ENCODE measurements around the gene PHLDA2.
A peak's percentile ranks its signal among the peaks of the same experiment; 100 is the strongest.
"Not testable (repeated sequence)": the region's sequence is repeated elsewhere in the genome, so short reads cannot be mapped to it uniquely, and the experiment has no call there.

PHLDA2 gene

DNA sequence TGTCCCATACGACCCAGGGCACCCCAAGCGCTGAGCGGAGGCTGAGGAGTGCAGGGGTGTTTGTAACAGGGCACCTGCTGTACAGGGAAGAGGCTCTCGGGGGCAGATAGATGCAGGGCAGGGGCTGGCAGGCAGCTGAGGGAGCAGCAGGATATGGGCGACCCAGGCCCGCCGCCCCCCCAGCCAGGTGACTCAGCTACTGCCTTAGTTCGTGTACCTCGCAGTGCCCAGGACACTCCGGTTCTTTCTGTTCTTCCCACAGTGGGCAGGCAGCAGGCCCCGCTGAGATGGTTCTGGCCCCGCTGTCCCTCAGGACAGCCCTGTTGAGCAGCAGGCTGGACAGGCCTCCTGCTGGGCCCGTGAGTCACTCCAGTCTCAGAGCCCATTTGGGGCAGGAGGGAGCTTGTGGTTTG lies 16.2 kb downstream of the PHLDA2 start:
- no peak for DNase-seq

DNA sequence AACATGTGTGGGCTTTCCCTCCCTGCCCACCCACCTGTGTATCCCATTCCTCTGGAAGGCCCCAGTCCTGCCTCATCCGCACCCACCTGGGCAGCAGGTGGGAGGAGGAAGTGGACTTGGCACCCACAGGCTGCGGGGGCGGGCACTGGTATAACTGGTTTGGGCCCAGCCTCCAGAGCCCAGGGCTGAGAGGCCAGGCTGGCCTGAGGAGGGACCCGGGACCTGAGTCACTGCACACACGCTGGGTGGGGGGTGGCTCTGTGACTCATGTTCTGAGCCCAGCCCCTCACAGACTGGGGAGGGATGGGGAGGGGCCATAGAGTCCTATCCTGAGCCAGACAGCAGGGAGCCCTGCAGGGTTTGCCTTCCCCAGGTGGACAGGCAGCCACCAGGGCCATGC lies 16.7 kb downstream of the PHLDA2 start:
- no peak for DNase-seq

DNA sequence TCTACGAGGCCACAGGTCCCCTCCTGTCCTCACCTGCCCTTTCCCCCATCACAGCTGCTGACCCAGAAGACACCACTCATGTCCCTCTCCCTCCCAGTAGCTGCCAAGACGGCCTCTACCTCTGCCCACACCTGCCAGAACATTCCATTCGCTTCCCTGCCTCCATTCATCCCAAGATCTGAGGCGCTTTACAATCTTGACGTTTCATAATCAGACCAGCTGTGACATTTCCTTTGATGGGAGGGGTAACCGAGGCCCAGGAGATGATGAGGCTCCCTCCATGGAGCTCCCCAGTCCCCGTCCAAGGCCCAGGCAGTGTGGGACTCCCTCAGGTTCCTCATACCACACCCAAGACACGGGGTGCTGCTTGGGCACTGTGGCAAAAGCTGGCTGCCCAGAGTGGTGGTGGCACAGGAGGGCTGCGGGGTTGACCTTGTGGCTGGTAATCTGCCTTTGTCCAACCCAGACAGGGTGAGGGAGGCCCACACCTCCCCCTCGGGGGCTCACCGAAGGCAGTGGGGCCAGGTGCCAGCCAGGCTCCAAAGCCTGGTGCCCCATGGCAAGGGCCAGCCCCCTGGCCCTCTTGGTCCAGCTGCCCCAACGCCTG lies 17.3 kb downstream of the PHLDA2 start:
- no peak for DNase-seq

DNA sequence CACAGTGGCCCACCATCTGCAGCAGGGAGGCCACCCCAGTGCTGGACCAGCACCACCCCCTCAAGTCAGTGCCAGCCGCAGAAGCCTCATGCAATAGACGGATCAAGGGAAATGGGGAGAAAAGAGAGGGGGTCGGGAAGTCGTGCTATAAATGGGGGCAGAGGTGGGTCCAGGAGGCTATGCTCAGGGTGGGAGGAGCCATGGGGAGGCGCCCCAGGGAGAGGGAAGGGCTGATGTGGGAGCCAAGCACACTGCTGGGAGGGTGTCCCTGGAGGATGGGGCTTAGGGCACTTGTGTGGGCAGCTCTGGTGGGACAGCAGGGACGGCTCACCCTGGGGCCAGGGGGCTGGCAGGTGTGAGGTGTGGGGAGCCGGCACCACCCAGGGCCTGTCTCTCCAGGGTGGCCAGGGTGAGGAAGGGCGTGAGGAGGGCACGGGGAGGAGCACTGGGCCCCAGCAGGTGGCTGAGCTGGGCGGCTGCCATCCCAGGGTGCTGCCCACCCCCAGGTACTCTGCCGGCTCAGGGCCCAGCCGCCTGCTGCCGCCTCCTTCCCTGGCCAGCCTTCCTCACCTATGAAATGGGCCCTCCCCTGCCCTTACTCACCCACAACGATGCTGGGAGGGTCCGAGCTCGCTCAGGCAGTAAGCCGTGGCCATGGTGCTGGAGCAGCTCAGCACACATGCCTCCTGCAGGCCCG lies 18.0 kb downstream of the PHLDA2 start:
- no peak for DNase-seq

DNA sequence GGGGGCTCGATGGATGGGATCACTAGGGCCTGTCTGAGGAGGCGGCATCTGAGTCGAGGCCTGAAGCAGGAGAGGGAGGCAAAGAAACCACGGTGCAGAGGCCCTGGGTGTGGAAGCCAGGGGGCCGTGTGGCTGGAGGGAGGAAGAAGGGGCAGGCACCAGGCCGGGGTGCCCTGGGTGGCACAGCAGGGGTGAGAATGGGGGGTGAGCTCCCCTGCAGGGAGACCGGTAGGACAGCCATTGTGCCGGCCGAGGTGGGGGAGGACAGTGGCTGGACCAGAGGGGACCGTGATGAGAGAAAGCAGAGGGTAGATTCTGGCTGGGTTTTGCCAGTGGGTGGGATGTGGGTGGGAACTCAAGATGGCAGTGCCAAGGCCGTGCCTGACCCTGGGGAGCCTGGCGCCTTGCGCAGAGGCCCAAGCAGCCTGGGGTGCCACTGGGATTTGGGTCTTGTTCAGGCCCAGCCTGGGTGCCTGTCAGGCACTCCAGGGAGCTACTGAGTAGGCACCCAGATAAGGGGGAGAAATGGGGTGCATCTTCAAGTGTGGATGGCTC lies 18.7 kb downstream of the PHLDA2 start:
- DNase-seq: no peak

DNA sequence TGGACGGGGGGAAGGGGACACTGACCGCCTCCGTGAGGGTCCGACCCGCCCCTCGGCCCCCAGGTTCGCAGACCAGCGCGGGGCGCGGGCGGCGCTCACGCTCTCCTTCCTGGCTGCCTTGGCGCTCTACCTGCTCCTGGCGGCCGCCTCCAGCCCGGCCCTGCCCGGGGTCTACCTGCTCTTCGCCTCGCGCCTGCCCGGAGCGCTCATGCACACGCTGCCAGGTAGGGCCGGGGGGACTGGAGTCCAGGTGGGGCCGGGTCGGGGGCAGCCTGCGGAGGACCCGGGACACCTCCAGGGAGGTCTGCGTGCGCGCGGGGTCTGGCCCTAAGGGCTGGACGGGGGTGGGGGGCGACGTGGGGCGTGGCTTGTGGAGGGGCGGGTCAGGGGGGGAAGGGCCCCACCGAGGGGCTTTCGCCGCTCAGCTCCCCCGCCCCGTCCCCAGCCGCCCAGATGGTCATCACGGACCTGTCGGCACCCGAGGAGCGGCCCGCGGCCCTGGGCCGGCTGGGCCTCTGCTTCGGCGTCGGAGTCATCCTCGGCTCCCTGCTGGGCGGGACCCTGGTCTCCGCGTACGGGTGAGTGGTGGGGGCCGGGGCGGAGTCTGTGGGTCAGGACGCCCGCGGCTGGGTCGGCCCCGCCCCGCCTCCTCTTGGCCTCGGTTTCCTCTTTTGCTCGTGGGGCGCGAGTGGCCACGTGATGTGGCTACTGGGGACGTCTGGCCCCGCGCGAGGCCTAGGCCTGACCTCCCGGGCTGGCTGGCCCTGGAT lies 19.9 kb downstream of the PHLDA2 start:
- DNase-seq: no peak

DNA sequence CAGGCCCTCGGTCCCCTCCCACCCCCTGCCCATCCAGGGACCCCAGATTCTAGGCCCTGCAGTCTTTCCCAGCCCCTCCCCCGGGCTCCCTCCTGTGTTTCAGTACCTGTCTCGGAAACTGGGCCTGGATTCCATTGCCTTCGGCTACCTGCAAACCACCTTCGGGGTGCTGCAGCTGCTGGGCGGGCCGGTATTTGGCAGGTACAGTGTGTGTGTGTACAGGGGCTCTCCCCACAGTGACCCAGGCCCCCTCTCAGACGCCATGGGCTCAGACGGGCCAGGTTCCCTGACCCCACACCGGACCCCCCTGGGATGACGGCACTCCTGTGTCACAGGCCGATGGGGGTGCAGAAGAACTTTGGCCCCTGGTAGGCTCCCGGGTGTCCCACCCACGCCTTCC lies 21.1 kb downstream of the PHLDA2 start:
- DNase-seq: no peak

DNA sequence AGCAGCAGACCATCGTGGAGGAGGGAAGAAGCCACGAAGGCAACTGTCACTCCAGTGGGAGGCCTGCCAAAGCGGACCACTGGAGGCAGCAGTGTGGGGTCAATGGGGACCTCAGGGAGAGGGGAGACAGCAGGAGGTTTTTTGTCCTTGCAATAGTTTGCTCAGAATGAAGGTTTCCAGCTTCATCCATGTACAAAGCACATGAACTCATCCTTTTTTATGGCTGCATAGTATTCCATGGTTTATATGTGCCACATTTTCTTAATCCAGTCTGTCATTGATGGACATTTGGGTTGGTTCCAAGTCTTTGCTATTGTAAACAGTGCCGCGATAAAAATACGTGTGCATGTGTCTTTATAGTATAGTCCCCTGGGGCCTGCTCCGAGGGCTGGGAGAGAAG lies 23.9 kb downstream of the PHLDA2 start:
- DNase-seq: not testable (repeated sequence)

DNA sequence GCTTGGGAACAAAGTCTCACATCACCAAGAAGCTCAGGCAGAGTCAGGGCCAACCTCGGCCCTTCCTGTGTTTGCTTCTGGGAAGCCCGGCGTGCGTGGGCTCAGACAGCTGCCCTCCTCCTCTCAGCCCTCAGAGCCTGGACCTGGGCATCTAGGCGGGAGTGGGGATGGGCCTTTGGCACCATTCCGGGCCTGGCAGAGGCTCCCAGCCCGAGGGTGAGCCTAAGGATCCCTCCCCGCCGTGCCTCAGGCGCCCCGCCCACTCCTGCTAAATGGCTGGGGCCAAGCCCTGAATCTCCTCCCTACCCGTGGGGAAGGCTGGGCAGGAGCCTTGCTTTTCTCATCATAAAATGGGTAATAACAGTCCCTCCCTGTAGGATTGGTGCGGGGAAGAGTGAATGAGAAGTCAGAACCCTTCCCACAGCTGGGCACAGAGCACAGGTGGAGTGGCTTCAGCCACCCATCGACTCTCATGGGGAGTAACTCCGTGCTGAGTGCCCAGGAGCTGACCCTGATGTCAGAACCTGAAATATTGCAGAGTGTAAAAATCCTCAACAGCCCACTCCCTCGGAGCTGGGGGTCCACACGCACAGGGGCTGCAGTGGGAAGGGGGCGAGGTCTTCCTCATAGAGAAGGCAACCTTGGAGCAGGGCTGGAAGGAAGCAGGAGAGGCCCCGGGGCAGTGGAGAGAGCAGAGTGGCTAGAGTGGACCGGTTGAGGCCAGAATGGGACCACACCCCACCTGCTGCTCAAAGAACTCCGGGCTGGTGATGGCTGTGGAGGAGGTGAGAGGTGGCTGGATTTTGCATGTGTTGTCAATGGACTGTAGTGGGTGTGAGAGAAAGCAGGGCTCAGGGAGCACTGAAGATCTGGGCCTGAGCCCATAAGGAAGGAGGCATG lies 24.8 kb downstream of the PHLDA2 start:
- no peak for DNase-seq

DNA sequence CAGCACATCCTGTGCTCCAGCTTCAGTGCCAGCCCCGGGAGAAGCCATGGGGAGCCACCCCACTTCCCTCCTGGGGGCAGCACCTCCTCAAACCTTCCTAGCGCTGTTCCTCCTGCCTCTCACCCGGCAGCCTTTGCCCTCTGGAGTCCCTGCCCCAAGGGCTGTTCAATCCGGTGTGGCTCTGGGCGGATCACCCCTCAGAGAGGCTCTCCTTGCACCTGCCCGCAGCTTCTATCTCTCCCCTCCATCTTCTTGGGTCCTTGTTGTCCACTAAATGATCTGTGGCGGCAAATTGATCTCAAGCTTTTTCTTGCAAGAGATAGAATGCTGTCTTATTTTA lies 25.6 kb downstream of the PHLDA2 start:
- DNase-seq: no peak

DNA sequence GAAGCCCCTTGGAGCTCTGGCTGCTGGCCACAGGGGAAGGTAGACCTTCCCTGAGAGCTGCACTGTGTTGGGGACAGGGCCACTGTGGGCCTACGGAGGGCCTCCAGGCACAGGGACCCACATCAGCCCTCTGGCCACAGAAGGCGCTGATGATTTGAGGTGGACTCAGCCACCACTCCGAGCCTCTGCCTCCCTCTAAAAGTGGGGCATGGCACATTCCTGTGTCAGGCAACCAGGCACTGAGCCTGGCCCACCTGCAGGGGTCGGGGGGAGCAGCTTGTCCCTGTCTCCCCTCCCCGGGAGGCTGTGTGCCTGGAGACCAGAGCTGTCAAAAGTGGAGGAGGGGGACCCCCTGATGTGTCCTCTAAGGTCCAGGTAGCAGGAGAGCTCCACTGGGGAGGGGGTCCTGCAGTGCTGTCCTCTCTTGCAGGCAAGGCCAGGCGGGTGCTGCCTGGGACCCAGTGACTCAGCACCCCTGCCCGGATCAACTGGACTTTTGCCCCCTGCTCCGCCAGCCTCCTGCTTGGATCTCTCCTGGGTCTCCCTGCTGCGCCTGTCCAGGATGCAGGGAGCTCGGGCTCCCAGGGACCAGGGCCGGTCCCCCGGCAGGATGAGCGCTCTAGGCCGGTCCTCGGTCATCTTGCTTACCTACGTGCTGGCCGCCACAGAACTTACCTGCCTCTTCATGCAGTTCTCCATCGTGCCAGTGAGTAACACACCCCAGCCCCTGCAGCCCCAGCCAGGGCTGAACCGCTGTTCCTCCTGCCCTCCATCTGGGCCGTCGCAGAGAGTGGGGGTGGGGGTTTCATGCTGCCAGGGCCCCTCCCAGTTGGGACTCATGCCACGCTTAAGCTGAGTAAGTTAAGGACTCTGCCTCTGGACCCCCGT lies 26.2 kb downstream of the PHLDA2 start:
- no peak for DNase-seq

DNA sequence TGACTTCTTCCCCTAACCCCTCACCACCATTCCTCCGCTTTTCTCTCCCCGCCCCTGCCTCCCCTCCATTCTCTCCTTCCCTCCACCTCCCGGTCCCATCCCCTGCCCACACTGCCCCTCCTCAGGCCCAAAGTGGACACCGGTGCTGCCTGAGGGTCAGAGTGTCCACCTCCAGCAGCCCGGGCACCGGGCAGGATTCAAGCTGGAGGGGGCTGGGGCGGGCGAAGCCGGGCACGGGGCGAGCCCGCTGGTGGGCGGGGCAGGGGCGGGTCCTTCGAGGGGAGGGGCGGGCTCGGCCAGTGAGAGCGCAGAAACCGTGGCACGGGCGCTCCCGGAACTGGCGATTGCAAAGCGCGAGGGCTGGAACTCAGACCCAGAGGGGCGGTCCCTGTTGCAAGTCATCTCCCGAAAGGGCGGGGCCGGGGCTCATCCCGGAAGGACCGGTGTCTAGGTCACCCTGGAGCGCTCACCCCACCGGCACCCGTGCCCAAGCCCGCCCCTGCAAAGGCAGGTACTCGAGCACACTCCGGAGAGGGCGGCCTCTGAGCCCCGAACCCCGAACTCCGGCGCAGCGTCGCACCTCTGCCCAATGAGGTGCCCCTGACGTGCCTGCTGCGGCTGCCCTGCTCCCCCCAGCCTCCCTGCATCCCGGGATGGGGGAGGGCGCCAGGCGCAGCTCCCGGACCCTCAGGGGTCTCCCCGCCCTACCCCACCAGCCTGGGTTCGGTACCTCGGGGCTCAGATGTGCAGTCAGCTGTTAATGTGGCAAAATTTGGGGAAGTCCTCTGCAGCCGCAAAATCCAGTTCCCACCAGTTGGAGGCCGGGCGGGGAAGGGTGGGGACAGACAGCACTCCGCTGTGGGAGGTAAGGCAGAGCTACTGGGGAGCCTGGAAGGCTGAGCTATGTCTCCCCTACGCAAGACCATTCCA lies 27.1 kb downstream of the PHLDA2 start:
- peak; percentile 82 for DNase-seq

DNA sequence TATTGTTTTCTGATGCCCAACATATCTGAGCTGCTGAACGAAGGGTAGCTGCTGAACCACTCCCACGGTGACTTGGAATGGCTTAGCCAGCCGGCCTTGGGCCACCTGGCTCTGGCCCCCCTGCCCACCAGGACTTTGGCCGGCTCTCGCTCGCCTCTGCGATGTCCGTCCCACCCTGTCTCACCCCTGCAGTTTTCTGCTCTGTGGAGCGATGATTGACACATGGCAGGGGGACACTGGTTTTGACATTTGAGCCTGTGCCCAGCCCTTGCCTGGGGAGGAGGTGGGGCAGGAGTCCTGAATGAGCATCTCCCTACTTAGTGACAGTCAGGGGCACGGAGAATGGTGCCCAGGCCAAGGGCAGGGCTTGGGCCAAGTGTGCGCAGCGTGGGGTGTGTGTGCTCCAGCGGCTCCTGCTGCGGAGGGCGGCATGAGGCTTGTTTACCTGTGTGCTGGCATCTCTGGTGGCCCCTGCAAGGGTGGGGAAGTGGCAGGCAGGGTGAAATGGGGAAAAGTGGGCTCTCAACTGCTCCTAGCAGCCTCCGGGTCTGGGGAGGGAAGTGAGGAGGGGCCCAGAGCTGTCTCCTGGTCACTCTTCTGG lies 27.9 kb downstream of the PHLDA2 start:
- DNase-seq: no peak

DNA sequence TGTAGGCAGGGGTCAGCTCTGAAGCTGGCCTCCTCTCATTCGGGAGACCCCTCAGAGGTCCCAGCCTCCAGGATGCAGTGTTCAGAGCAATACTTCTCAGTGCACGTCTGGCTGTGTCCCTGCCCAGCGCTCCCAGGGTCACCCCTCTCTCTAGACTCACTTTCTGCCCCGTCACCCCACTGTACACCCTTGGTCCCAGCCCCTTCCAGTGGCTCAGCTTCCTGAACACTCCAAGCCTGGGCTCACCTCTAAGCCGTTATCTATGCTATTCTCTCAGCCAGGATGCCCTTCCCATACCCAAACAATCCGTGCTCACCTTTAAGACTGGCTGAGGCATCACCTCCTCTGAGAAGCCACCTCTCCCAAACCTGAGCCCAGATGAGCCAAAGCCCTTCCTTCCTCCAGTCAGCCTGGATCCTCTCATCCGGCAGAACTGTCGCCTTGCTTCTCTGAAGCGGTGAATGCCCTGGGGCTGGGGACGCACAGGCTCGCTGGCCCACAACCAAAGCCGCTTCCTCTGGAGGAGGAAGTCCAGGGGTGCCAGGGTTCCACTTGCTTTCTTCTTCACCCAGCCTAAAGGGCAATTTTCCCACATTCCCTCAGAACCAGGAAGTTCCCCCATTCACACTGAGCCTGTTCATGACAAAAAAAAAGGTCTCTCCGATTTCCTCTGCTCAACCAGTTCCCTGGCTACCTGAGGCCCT lies 30.0 kb downstream of the PHLDA2 start:
- DNase-seq: no peak

DNA sequence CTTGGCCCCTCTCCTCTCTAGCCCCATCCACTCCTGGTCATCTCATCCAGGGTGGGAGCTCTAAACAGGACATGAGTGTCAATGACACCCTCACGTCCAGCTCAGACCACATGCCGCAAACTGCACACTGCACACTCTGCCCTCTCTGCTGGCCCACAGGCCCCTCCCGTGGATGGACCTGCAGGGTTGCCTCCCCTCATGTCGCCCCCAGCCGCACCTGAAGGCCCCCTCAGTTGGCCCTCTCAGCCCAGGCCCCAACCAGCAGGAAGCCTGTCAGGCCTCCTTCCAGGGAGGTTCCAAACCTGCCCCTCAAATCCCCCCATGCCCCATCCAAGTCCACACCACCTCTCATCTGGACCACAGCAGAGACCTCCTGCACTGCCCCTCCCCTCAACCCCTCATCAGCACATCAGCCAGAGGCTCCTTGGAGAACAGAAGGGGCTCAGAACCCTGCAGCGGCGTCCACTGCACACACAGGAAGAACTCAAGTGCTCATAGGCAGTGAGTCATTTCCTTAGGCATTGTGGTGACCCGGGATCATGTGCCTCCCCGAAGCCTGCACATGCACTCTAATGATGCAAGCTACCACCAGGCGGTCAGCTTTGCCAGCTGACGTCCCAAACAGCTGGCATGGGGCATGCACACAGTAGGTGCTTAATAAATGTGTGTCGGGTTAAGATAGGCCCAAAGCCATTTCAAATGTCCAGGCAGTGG lies 30.7 kb downstream of the PHLDA2 start:
- DNase-seq: no peak

DNA sequence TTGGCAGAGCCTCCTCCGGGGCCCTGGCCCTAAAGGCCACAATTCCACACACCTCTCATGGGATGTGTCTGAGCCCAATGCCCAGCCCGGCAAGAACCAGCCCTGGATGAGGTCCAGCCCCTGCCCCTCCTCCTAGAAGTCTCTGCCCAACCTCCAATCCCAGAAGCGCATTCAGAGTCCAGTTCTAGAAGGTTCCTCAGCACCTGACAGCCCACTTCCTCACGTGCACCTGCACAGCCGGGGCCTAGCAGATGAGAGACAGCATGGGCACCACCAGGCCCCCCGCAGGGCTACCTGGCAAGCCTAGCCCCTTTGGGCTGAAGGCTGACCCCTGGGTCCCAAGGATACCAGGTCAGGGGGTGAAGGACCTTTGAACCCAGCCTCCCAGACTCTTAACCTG lies 32.2 kb downstream of the PHLDA2 start:
- DNase-seq: no peak

DNA sequence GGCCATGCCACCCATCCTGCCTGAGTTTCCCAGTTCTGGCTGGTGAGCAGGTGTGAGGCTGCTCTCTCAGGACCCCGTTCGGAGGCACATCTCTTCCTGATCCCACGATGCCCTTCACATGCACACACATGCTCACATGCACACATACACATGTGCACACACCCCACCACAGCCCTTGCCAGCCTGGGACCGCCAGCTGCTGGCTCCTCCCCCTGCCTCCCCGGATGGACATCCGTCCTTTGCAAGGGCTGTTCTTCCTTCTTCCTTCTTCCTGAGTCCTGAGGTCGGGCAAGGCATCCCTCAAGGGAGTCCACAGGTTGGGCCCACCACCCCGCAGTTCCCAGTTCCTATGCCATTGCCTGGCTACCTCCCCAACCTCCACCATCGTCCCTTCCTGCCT lies 33.2 kb downstream of the PHLDA2 start:
- DNase-seq: no peak

DNA sequence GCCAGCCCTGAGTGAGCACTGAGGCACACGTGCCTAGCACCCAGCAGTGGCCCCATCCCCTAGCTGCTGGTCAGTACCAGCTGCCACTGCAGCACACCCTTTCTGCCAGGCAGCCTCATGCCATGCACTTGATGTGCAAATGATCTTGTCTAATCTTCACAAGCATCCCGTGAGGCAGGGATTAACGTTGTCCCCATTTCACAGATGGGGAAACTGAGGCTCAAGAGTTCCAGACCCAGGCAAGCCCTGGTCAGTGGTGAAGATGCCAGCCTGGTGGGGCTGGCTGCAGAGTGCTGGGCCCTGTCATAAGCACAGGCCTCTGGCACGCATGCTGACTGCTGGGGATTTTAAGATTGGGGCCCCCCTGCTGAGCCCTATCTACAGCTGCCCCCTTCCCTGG lies 35.3 kb downstream of the PHLDA2 start:
- no peak for DNase-seq

DNA sequence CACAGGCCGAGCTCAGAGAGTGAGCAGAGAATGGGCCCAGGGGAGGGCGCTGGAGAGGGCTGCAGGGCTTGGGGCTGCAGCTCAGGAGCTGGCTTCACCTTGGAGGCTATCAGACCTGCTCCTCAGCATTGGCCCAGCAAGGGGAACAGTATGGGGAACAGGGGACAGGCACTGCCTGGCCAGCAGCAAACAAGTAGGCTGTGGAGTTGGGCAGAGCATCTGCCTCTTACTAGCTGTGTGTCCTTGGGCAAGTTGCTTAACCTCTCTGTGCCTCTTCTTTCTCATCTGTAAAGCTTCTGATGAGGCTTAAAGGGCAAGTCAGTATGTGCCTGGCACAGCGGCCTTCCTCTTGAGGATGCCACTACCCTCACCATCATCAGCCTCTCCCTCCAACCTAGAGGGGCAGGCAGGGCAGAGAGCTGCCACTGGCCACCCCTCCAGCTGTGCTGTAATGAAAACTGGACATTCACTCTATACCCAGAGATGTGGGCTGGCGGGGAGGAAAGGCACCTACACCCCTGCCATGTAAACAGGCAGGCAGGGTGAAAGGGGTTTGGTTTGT lies 36.2 kb downstream of the PHLDA2 start:
- DNase-seq: no peak

Data from NCI-H748 treated with DMSO at 0.1 percent for 48 hours (cell line).